Natural killer cell (primary cell): ENCODE data around the gene GDPD4. TPM values are rescaled to one million over a fixed set of nuclear protein-coding genes. Genes with fewer than 3 reads are reported as not detected.

Experiments used
- ATAC-seq, 3 donors: fragments of 150-1000 bp in 2 of 3; fragments of 200-7000 bp in 1 of 3; cut with Tn5 transposase; 1 replicate in 1 of 3; 2 replicates in 2 of 3; pipeline ENCODE4 v1.10.0; 2021; ENCODE audit warnings: mild to moderate bottlenecking in 2 of 3, moderate library complexity in 2 of 3
- DNase-seq, 2 donors: peaks; one replicate each; pipeline versions ENCODE4 v3.0.0 to v3.0.0-alpha.2; 2013 to 2021; ENCODE audit warnings: mixed read lengths in 1 of 2
- H3K27ac ChIP-seq: one replicate; pipeline ENCODE4 v1.5.1; 2013; ENCODE audit warnings: mild to moderate bottlenecking, low read length
- H3K27me3 ChIP-seq: one replicate; pipeline ENCODE4 v1.6.1; 2013; ENCODE audit warnings: low read length; ENCODE audit not compliant: control insufficient read depth, insufficient read depth
- H3K36me3 ChIP-seq: one replicate; pipeline ENCODE4 v1.6.1; 2013; ENCODE audit warnings: low read length; ENCODE audit not compliant: control insufficient read depth, insufficient read depth
- H3K4me1 ChIP-seq: one replicate; pipeline ENCODE4 v1.6.1; 2013; ENCODE audit warnings: low read length; ENCODE audit not compliant: control insufficient read depth, insufficient read depth
- H3K4me3 ChIP-seq: one replicate; pipeline ENCODE4 v1.5.1; 2013; ENCODE audit warnings: low read length
- H3K9me3 ChIP-seq: one replicate; pipeline ENCODE4 v1.6.1; 2013; ENCODE audit warnings: low read length; ENCODE audit not compliant: control insufficient read depth, insufficient read depth
- H3K27ac Mint-ChIP-seq, 2 donors: one replicate each; pipeline ENCODE4 v1.8.0; 2022; ENCODE audit warnings: mild to moderate bottlenecking in 2 of 2, mixed read lengths in 2 of 2, moderate library complexity in 1 of 2
- H3K27me3 Mint-ChIP-seq, 2 donors: one replicate each; pipeline ENCODE4 v1.8.0; 2022; ENCODE audit warnings: low read depth in 2 of 2, mixed read lengths in 2 of 2
- H3K36me3 Mint-ChIP-seq: one replicate; pipeline ENCODE4 v1.8.0; 2022; ENCODE audit warnings: mixed read lengths
- H3K4me1 Mint-ChIP-seq, 2 donors: one replicate each; pipeline ENCODE4 v1.8.0; 2022; ENCODE audit warnings: mixed read lengths in 2 of 2
- H3K4me3 Mint-ChIP-seq: one replicate; pipeline ENCODE4 v1.8.0; 2022; ENCODE audit warnings: mild to moderate bottlenecking, moderate library complexity, mixed read lengths
- H3K9me3 Mint-ChIP-seq, 2 donors: one replicate each; pipeline ENCODE4 v1.8.0; 2022; ENCODE audit warnings: mixed read lengths in 2 of 2
- WGBS: methylation state at CpG from one replicate; pipeline ENCODE4 v1.1.7; 2013; ENCODE audit warnings: missing lambda C conversion rate; ENCODE audit not compliant: insufficient coverage; 5-methylcytosine and 5-hydroxymethylcytosine counted together
- intact Hi-C: fragments of 100-400 bp; cut with micrococcal nuclease; formaldehyde crosslinking; loops from one replicate; pipeline ENCODE4 v1.14.2; 2022
- total RNA-seq, 4 donors: library from RNA; stranded (reverse); fragments of 120-200 nt in 1 of 4; gene quantifications; one replicate each; pipeline versions ENCODE4 v1.2.3 to v1.2.4, GENCODE V29; 2013 to 2022
- TF ChIP-seq, protein P1 (sequence below): fragments of 200-600 bp; IDR thresholded peaks from one replicate; pipeline ENCODE4 v1.8.0; 2022; ENCODE audit warnings: antibody characterized with exemption

GDPD4 gene
- total RNA-seq, 3 donors from 2014 or later (not counting 1 experiment from before 2014, with no cell fraction given) = not detected

DNA sequence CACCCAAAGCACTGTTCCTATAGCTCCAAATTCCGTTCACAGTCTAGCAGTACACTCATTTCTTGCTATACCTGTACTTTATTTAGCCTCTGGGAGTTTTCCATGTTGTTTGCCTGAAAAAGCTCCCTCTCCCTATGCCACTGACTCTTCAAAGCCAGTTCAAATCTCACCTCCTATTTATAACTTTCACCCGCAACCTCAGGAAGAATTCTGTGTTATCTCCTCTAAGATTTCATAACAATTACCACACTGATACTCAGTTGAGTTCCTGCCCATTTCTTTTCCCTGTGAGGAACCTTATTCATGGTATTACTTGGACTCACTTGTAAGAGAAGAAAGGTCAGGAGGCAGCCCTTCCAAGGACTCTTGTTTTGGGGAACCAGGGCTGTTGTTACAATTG lies 25.2 kb downstream of the GDPD4 start:
- intact Hi-C loops = no loop called here

GRCh38 chr11:77270921-77271320 lies 30.6 kb downstream of the GDPD4 start:
- H3K4me3 ChIP-seq = no peak overlapping the region
- H3K36me3 ChIP-seq = no peaks in the 10 kb centered on the region
- H3K27me3 Mint-ChIP-seq = peaks cover 17 to 24% of the 10 kb centered on the region in 2 donors
- no peak overlapping the region for H3K27ac ChIP-seq
- intact Hi-C loops = no loop called here
- H3K36me3 Mint-ChIP-seq = no peaks in the 10 kb centered on the region
- TF ChIP-seq, protein P1, sequence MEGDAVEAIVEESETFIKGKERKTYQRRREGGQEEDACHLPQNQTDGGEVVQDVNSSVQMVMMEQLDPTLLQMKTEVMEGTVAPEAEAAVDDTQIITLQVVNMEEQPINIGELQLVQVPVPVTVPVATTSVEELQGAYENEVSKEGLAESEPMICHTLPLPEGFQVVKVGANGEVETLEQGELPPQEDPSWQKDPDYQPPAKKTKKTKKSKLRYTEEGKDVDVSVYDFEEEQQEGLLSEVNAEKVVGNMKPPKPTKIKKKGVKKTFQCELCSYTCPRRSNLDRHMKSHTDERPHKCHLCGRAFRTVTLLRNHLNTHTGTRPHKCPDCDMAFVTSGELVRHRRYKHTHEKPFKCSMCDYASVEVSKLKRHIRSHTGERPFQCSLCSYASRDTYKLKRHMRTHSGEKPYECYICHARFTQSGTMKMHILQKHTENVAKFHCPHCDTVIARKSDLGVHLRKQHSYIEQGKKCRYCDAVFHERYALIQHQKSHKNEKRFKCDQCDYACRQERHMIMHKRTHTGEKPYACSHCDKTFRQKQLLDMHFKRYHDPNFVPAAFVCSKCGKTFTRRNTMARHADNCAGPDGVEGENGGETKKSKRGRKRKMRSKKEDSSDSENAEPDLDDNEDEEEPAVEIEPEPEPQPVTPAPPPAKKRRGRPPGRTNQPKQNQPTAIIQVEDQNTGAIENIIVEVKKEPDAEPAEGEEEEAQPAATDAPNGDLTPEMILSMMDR = no peak
- H3K9me3 ChIP-seq = no peaks in the 10 kb centered on the region
- no peaks in the 10 kb centered on the region for H3K4me1 ChIP-seq
- no peak overlapping the region for H3K4me3 Mint-ChIP-seq
- no peak for DNase-seq
- ATAC-seq = no peak
- 93% methylated on average over 3 of the region's 3 CpGs for WGBS
- H3K9me3 Mint-ChIP-seq = no peaks in the 10 kb centered on the region
- H3K4me1 Mint-ChIP-seq = no peaks in the 10 kb centered on the region
- no peak overlapping the region for H3K27ac Mint-ChIP-seq
- no peaks in the 10 kb centered on the region for H3K27me3 ChIP-seq

More for the DNA sequence above, 25.2 kb downstream of the GDPD4 start:
- Histone ChIP-seq H3K27ac (no peak overlapping the region), H3K9me3 (no peaks in the 10 kb centered on the region), H3K4me3 (no peak overlapping the region), H3K36me3 (no peaks in the 10 kb centered on the region), H3K27me3 (no peaks in the 10 kb centered on the region), H3K4me1 (no peaks in the 10 kb centered on the region)
- Mint-ChIP-seq H3K4me3 (no peak overlapping the region), H3K27ac (no peak overlapping the region), H3K4me1 (no peaks in the 10 kb centered on the region), H3K9me3 (no peaks in the 10 kb centered on the region), H3K27me3 (peaks cover 15 to 31% of the 10 kb centered on the region in 2 donors), H3K36me3 (no peaks in the 10 kb centered on the region)
- WGBS = 86% methylated on average over 2 of the region's 2 CpGs
- DNase-seq (no peak), ATAC-seq (no peak)
- TF ChIP-seq, protein P1 = no peak

GRCh38 chr11:77269484-77270123 lies 31.9 kb downstream of the GDPD4 start:
- Mint-ChIP-seq H3K9me3 (no peaks in the 10 kb centered on the region), H3K4me3 (no peak overlapping the region), H3K36me3 (no peaks in the 10 kb centered on the region), H3K27me3 (peaks cover 16 to 27% of the 10 kb centered on the region in 2 donors), H3K4me1 (no peaks in the 10 kb centered on the region), H3K27ac (no peak overlapping the region)
- 93% methylated on average over 1 of the region's 1 CpG for WGBS
- Histone ChIP-seq H3K9me3 (no peaks in the 10 kb centered on the region), H3K27ac (no peak overlapping the region), H3K27me3 (no peaks in the 10 kb centered on the region), H3K4me1 (no peaks in the 10 kb centered on the region), H3K4me3 (no peak overlapping the region), H3K36me3 (no peaks in the 10 kb centered on the region)
- intact Hi-C loops = no loop called here
- no peak for DNase-seq
- no peak for ATAC-seq
- TF ChIP-seq, protein P1 = no peak

GRCh38 chr11:77267962-77268361 lies 33.5 kb downstream of the GDPD4 start:
- ATAC-seq (no peak), DNase-seq (no peak)
- TF ChIP-seq, protein P1 = no peak
- H3K27ac ChIP-seq = no peak overlapping the region
- no peak overlapping the region for H3K4me3 Mint-ChIP-seq
- H3K27me3 ChIP-seq = peaks cover 2% of the 10 kb centered on the region
- H3K36me3 ChIP-seq = no peaks in the 10 kb centered on the region
- H3K27ac Mint-ChIP-seq = no peak overlapping the region
- intact Hi-C loops = no loop called here
- no peak overlapping the region for H3K4me3 ChIP-seq
- H3K36me3 Mint-ChIP-seq = no peaks in the 10 kb centered on the region
- peaks cover 20 to 35% of the 10 kb centered on the region in 2 donors for H3K27me3 Mint-ChIP-seq
- no peaks in the 10 kb centered on the region for H3K9me3 ChIP-seq
- WGBS = 95% methylated on average over 2 of the region's 2 CpGs
- no peaks in the 10 kb centered on the region for H3K4me1 ChIP-seq
- H3K4me1 Mint-ChIP-seq = no peaks in the 10 kb centered on the region
- peaks cover 2% of the 10 kb centered on the region in 2 donors for H3K9me3 Mint-ChIP-seq
